Measurements from ENCODE around the gene LRRC37A2.
"Not testable (repeated sequence)": the region's sequence is repeated elsewhere in the genome, so short reads cannot be mapped to it uniquely, and the experiment has no call there.

LRRC37A2 gene

DNA sequence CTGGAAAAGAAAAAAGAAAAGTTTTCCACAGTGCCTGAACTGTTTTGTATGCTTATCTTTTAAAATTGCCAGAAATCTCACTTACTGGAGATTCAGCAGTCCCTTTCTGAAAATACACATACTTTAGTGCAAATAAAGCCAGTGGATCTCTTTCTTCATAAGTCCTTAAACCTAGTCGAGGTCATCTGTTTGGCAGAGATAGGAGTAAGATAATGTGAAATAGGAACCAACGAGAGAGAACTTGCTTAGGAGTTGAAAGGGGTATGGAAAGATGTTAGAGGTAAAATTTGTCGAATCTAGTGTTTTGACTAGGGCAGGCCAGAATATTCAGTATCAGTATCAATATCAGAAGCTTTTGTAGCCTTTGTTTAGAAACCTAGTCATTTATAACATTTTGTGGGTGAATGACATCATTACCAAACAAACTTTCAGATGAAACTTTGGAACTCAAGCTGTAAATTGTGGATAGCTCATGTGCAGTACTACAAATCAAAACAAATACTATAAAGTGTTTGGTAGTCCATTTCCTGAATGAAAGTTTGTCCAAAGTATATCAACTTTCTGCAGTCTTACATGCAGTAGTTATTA is 86.2 kb downstream of the LRRC37A2 start:
- not testable (repeated sequence) for DNase-seq (ENCODE audit: low read depth)

- DNase-seq (ENCODE audit: low read depth), result not testable (repeated sequence)
These were observed 88.5 kb downstream of the LRRC37A2 start for GRCh38 chr17:46600767-46601166.

DNA sequence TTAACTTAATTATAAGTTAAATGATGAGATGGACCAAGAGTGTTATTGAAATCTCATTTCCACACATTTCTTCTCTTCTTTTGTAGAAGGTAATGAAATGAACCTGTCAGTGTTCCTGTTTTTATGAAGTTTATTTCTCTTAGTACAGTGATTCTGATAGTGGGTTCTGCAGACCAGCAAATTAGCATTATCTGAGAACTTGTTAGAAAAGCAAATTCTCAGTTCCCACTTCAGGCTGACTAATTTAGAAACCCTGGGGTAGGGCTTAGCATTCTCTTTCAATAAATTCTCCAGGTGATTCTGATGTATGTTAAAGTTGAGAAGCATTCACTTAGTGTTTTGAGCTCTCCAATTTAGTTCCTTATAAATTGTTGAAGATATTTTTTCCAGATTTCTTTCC is 90.9 kb downstream of the LRRC37A2 start:
- DNase-seq (ENCODE audit: low read depth), result not testable (repeated sequence)
